A549 treated with Hydrocortisone at 1 μM for 4 hours (cell line): Measurements from ENCODE around the gene ASXL2. TPM values are rescaled to one million over a fixed set of nuclear protein-coding genes. Genes with fewer than 3 reads are reported as not detected.

ENCODE experiments used
- total RNA-seq: library from RNA; stranded (reverse); fragments of 200-300 nt; extraction: Qiagen RNA extraction; gene quantifications from 5 replicates; pipeline ENCODE4 v1.2.3, GENCODE V29; 2022

Gene ASXL2
- 9.3 to 16.3 TPM (median 13.3 TPM) in 5 replicates for total RNA-seq

GRCh38 chr2:25878361-25879132 lies at the start of gene ASXL2:
Gene ASXL2, minus strand, starts transcription at chr2:25878487. Its CDS starts 265 bp downstream, at chr2:25878222.

Other genes starting within 250 kb of the ASXL2 start
- 8.5 to 9.4 TPM (median 9.1 TPM) in 5 replicates for gene DTNB, start 204.9 kb downstream of the ASXL2 start, total RNA-seq
- 38.0 to 47.5 TPM (median 44.1 TPM) in 5 replicates for gene KIF3C, start 104.0 kb upstream of the ASXL2 start, total RNA-seq
- 234 to 328 TPM (median 253 TPM) in 5 replicates for gene RAB10, start 155.6 kb upstream of the ASXL2 start, total RNA-seq